Adrenal gland (tissue), 5 donors: ENCODE results near the gene ADAMTS16.

ENCODE experiments used
- CTCF ChIP-seq, 6 experiments: fragments of 450-650 bp in 4 of 6; fragments of 200-600 bp in 2 of 6; sonication (generic) in 1 of 6; IDR thresholded peaks; 1 replicate in 5 of 6; 2 replicates in 1 of 6; pipeline versions ENCODE4 v1.5.1 to v1.8.0; 2016 to 2021; ENCODE audit warnings: antibody characterized with exemption in 6 of 6, mild to moderate bottlenecking in 2 of 6, moderate library complexity in 1 of 6
- POLR2A ChIP-seq, 2 donors: fragments of 450-650 bp; IDR thresholded peaks; one replicate each; pipeline ENCODE4 v1.6.1; 2017; ENCODE audit warnings: antibody characterized with exemption in 2 of 2, mild to moderate bottlenecking in 2 of 2, moderate library complexity in 1 of 2
- donor health status: DM: no; HTN: no; CAD: no.

GRCh38 chr5:5323551-5323950, 183.4 kb downstream of the ADAMTS16 start:
- TF ChIP-seq CTCF (IDR thresholded peaks at IDR 0.05) (no peak), POLR2A (IDR thresholded peaks at IDR 0.05) (no peak)
